Kidney epithelial cell (primary cell): ENCODE results near the gene TMEM38B. TPM values are rescaled to one million over a fixed set of nuclear protein-coding genes. Genes with fewer than 3 reads are reported as not detected.

ENCODE experiments used
- DNase-seq: peaks from one replicate; pipeline ENCODE4 v3.0.0-alpha.2; 2010; ENCODE audit warnings: low read depth
- H3K27me3 ChIP-seq: 2 replicates; pipeline ENCODE4 v1.6.0; 2011; ENCODE audit warnings: low read length; ENCODE audit not compliant: control insufficient read depth, insufficient read depth
- H3K36me3 ChIP-seq: 2 replicates; pipeline ENCODE4 v1.5.1; 2011; ENCODE audit warnings: low read length; ENCODE audit not compliant: control insufficient read depth, insufficient read depth
- H3K4me3 ChIP-seq: 2 replicates; pipeline ENCODE4 v1.5.1; 2011; ENCODE audit warnings: low read depth, mild to moderate bottlenecking, control low read depth, low read length
- CTCF ChIP-seq: IDR thresholded peaks from 2 replicates; pipeline ENCODE4 v1.5.1; 2011; ENCODE audit warnings: mild to moderate bottlenecking, moderate library complexity, low read length, control low read depth, inconsistent platforms; ENCODE audit not compliant: insufficient read depth, poor library complexity, severe bottlenecking
- total RNA-seq: library from RNA; depleted of rRNA; stranded (reverse); fragments of >200 nt; gene quantifications from 2 replicates; pipeline ENCODE4 v1.2.3, GENCODE V29; 2015

The TMEM38B gene
- total RNA-seq, 1 donor from 2014 or later, result 12.0 TPM

GRCh38 chr9:105678781-105679180 is 15.6 kb upstream of the TMEM38B start:
- no peak for TF ChIP-seq CTCF
- DNase-seq, result no peak
- H3K4me3 ChIP-seq, result no peak overlapping the region
- no peaks in the 10 kb centered on the region for H3K36me3 ChIP-seq
- no peaks in the 10 kb centered on the region for H3K27me3 ChIP-seq

- H3K4me3 ChIP-seq, result no peak overlapping the region
- no peak for DNase-seq
- no peak for TF ChIP-seq CTCF
Measured at GRCh38 chr9:105679257-105680022, 14.9 kb upstream of the TMEM38B start.

DNA sequence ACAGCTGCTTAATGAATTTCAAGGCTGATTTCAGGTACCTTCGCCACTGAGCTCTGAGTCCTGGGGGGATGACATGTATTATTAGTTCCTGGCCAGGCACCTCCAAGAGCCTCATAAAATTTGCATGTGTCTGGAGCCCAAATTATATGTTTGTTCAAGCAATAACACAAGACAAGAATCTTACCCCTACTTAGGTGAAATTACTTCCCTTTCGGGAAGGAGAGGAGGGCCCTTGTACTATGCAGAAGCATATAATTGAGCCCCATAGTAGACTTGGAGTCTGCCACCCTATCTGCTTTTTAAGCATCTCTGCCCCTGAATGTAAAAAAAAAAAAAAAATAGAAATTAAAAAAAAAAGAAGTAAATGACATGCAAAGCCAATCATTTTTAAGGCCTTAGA is 13.0 kb upstream of the TMEM38B start:
- DNase-seq, result no peak
- Histone ChIP-seq H3K36me3 (no peaks in the 10 kb centered on the region), H3K4me3 (no peak overlapping the region), H3K27me3 (no peaks in the 10 kb centered on the region)
- TF ChIP-seq CTCF, result no peak

More at GRCh38 chr9:105679257-105680022, 14.9 kb upstream of the TMEM38B start:
- H3K36me3 ChIP-seq, result no peaks in the 10 kb centered on the region
- no peaks in the 10 kb centered on the region for H3K27me3 ChIP-seq

DNA sequence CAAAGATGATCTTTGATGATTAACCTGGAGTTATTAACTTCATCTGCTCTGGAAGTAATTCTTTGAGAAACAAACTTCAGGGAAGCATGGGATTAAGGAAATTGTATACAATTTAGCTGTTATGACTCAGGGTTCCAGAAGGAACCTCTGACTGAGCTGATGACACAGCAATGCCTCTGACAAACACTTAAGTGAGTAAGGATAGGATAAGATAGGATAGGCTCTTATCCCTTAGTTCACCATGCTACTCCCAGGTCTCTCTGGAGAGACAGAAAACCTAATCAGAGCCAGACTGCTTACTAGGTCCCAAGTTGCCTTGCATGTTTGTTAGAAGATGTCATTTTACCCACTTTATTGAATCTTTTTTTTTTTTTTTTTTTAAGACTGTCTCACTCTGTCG is 12.6 kb upstream of the TMEM38B start:
- TF ChIP-seq CTCF, result no peak
- H3K4me3 ChIP-seq, result no peak overlapping the region
- H3K36me3 ChIP-seq, result no peaks in the 10 kb centered on the region
- no peak for DNase-seq
- H3K27me3 ChIP-seq, result no peaks in the 10 kb centered on the region

GRCh38 chr9:105683688-105684275 is 10.6 kb upstream of the TMEM38B start:
- H3K27me3 ChIP-seq, result no peaks in the 10 kb centered on the region
- no peak for TF ChIP-seq CTCF
- H3K36me3 ChIP-seq, result no peaks in the 10 kb centered on the region
- no peak overlapping the region for H3K4me3 ChIP-seq
- DNase-seq, result no peak
